Thoracic aorta (tissue), 2 donors: ENCODE results near the gene KDM6B. TPM values are rescaled to one million over a fixed set of nuclear protein-coding genes. Genes with fewer than 3 reads are reported as not detected.

Source experiments
- ATAC-seq: fragments of 150-250 bp; one replicate; pipeline ENCODE4 v1.8.0; 2017; ENCODE audit warnings: low read depth; ENCODE audit not compliant: insufficient number of reproducible peaks, low FRiP score
- DNase-seq: peaks from one replicate; pipeline ENCODE4 v3.0.0-alpha.2; 2020; ENCODE audit warnings: low spot score
- H3K27ac ChIP-seq, 2 donors: fragments of 200-600 bp; sonication (generic); 1 replicate in 1 of 2; 2 replicates in 1 of 2; pipeline ENCODE4 v1.5.1; 2016; ENCODE audit warnings: mild to moderate bottlenecking in 2 of 2, moderate library complexity in 2 of 2
- H3K27me3 ChIP-seq: fragments of 200-600 bp; sonication (generic); replicated peaks from 2 replicates; pipeline ENCODE4 v1.6.0; 2016; ENCODE audit warnings: mild to moderate bottlenecking; ENCODE audit not compliant: insufficient read depth
- H3K36me3 ChIP-seq: fragments of 200-600 bp; sonication (generic); one replicate; pipeline ENCODE4 v1.5.1; 2016
- H3K4me1 ChIP-seq, 2 donors: fragments of 200-600 bp; sonication (generic); 1 replicate in 1 of 2; 2 replicates in 1 of 2; pipeline versions ENCODE4 v1.5.1 to v1.6.0; 2016; ENCODE audit warnings: low read depth in 2 of 2, mild to moderate bottlenecking in 1 of 2; ENCODE audit not compliant: control insufficient read depth in 1 of 2
- H3K4me3 ChIP-seq: fragments of 200-600 bp; sonication (generic); 2 replicates; pipeline ENCODE4 v1.5.1; 2016; ENCODE audit warnings: mild to moderate bottlenecking
- H3K9me3 ChIP-seq: fragments of 200-600 bp; sonication (generic); 2 replicates; pipeline ENCODE4 v1.5.1; 2016
- total RNA-seq, 2 donors: library from RNA; depleted of rRNA; stranded (reverse); fragments of >200 nt; gene quantifications; one replicate each; pipeline versions ENCODE4 v1.1.0 to v1.2.3, GENCODE V29; 2016
- TF ChIP-seq, protein P1 (sequence below): fragments of 200-600 bp; sonication (generic); IDR thresholded peaks from one replicate; pipeline ENCODE4 v1.5.1; 2019; ENCODE audit warnings: antibody characterized with exemption

The KDM6B gene
- total RNA-seq, 2 donors from 2014 or later: 9.5 to 35.8 TPM

DNA sequence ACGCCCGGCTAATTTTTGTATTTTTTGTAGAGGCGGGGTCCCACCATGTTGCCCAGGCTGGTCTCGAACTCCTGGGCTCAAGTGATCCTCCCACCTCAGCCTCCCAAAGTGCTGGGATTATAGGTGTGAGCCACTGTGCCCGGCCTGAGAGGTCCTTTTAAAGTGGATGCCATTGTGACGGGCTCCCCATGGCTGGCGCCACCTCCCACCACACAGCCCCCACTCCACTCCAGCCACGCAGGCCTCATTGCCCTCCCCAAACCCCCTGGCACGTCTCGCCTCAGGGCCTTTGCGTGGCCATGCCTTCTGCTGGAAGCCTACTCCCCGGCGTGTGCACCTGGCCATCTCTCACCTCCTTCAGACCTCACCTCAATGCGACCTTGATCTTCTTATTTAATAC is 11.9 kb upstream of the KDM6B start:
- no peaks in the 10 kb centered on the region for H3K9me3 ChIP-seq
- H3K27ac ChIP-seq: no peak overlapping the region
- H3K4me1 ChIP-seq: peaks cover 3 to 10% of the 10 kb centered on the region in 2 donors
- no peak for ATAC-seq
- H3K4me3 ChIP-seq: no peak overlapping the region
- H3K27me3 ChIP-seq: no peaks in the 10 kb centered on the region
- DNase-seq: no peak
- TF ChIP-seq, protein P1, sequence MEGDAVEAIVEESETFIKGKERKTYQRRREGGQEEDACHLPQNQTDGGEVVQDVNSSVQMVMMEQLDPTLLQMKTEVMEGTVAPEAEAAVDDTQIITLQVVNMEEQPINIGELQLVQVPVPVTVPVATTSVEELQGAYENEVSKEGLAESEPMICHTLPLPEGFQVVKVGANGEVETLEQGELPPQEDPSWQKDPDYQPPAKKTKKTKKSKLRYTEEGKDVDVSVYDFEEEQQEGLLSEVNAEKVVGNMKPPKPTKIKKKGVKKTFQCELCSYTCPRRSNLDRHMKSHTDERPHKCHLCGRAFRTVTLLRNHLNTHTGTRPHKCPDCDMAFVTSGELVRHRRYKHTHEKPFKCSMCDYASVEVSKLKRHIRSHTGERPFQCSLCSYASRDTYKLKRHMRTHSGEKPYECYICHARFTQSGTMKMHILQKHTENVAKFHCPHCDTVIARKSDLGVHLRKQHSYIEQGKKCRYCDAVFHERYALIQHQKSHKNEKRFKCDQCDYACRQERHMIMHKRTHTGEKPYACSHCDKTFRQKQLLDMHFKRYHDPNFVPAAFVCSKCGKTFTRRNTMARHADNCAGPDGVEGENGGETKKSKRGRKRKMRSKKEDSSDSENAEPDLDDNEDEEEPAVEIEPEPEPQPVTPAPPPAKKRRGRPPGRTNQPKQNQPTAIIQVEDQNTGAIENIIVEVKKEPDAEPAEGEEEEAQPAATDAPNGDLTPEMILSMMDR: no peak
- no peaks in the 10 kb centered on the region for H3K36me3 ChIP-seq

DNA sequence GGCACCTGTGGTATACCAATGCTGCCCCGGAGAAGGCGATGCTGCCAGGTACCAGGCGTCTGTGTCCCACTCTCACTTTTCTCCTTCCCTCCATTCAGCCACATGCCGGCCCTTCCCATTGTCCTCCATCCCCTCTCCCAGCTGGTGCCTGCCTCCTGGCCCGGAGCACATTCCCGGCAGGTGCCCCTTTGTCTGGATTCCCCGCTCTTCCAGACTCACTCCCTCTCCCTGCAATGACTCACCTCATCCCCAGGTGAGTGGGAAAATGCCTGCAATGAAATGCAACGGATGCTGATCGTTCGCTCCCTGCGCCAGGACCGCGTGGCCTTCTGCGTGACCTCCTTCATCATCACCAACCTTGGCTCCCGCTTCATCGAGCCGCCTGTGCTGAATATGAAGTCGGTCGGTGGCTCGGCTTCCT is 10.4 kb upstream of the KDM6B start:
- ATAC-seq (no peak), DNase-seq (no peak)
- H3K27me3 ChIP-seq: no peaks in the 10 kb centered on the region
- no peaks in the 10 kb centered on the region for H3K9me3 ChIP-seq
- TF ChIP-seq, protein P1: no peak
- H3K4me1 ChIP-seq: peaks cover 3 to 10% of the 10 kb centered on the region in 2 donors
- no peak overlapping the region for H3K27ac ChIP-seq
- H3K4me3 ChIP-seq: no peak overlapping the region
- no peaks in the 10 kb centered on the region for H3K36me3 ChIP-seq

DNA sequence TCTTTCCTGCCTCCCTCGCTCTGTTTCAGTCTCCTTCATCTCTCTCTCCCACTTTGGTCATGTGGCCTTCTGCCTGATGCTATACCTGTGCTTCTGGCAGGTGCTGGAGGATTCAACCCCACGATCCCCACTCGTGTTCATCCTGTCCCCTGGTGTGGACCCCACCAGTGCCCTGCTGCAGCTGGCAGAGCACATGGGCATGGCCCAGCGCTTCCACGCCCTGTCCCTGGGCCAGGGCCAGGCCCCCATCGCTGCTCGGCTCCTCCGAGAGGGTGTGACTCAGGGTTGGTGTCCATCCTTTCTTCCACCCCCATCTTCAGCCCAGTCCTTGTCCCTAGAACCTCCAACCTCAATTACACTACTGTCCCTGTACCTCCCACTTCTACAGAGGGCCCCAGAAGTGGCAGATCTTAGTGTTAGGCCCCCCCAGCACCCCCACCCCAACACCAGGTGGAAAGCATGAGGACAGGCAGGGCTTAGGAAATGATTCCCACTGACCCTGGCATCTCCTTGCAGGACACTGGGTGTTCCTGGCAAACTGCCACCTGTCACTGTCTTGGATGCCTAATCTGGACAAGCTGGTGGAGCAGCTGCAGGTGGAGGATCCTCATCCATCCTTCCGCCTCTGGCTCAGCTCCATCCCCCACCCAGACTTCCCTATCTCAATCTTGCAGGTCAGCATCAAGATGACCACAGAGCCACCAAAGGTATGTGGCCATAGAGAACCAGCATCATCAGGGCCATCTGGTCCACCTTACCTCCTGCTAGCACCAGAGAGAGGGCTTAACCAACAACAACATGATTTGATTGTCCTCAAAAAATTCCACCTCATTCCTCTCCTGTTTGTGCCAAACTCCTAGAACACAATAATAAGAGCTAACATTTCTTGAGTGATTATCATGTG is 9.7 kb upstream of the KDM6B start:
- no peak overlapping the region for H3K27ac ChIP-seq
- no peaks in the 10 kb centered on the region for H3K9me3 ChIP-seq
- H3K4me3 ChIP-seq: no peak overlapping the region
- DNase-seq (no peak), ATAC-seq (no peak)
- peaks cover 3 to 10% of the 10 kb centered on the region in 2 donors for H3K4me1 ChIP-seq
- no peaks in the 10 kb centered on the region for H3K36me3 ChIP-seq
- H3K27me3 ChIP-seq: no peaks in the 10 kb centered on the region
- TF ChIP-seq, protein P1: no peak

DNA sequence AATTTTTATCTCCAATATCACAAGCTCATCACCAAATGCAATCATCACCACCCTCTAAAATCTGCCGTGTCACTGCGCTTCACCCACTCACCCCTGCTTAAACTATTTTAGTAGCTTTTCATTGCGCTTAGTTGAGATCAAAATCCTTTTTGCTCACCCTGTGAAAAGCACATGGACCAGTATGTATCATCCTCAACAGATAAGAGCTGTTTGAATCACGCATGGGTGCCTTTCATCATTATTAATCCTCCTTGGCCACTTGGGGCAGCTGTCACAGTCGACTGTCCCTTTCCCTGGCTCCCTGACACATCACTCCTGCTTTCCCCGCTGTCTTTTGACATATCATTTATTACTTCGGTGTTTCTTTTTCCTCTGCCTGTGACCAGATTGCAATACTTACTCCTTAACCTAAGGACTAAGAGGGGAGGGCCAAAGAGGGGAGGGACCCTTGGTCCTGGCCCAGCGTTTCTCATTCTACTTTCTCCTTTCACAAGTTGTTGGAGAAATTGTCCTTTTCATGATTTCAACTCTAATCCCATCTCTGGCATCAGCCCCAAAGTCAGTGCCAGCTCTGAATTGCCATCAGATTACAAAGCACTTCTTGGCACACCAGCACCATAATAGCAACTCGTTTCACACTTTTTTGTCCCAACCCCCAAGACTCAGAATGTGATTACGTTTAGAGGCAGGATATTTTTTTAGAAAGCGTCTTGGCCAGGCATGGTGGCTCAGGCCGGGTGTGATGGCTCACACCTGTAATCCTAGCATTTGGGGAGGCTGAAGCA is 8.6 kb upstream of the KDM6B start:
- Histone ChIP-seq H3K4me3 (no peak overlapping the region), H3K27me3 (no peaks in the 10 kb centered on the region), H3K9me3 (no peaks in the 10 kb centered on the region), H3K4me1 (peaks cover 3 to 10% of the 10 kb centered on the region in 2 donors), H3K27ac (no peak overlapping the region), H3K36me3 (no peaks in the 10 kb centered on the region)
- no peak for ATAC-seq
- TF ChIP-seq, protein P1: no peak
- no peak for DNase-seq

DNA sequence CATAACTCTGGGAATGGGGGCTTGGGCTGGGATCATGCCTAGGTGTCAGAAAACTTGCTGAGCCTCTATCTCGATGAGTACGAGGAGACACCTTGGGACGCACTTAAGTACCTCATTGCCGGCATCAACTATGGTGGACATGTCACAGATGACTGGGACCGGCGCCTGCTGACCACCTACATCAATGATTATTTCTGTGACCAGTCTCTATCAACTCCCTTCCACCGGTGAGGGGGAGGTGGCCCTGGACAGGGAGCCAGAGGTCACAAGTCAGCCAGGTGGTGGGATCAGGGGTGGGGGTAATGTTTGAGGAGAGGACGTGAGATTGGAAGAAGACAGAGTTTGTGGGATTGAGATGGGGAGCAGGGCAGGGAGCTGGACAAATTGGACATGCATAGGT is 3.4 kb upstream of the KDM6B start:
- TF ChIP-seq, protein P1: no peak
- no peak for DNase-seq

More for the DNA sequence above, 3.4 kb upstream of the KDM6B start:
- H3K27ac ChIP-seq: no peak overlapping the region
- no peaks in the 10 kb centered on the region for H3K27me3 ChIP-seq
- no peak overlapping the region for H3K4me3 ChIP-seq
- H3K9me3 ChIP-seq: no peaks in the 10 kb centered on the region
- no peak for ATAC-seq
- peaks cover 3 to 6% of the 10 kb centered on the region in 2 donors for H3K4me1 ChIP-seq
- no peaks in the 10 kb centered on the region for H3K36me3 ChIP-seq
